Fibroblast of skin of abdomen (primary cell): ENCODE results near the gene IDH3G.

Experiments
- DNase-seq: peaks from one replicate; pipeline ENCODE4 v3.0.0-alpha.2; 2013

IDH3G gene

GRCh38 chrX:153786669-153787068 is 7.5 kb downstream of the IDH3G start:
- no peak for DNase-seq

- no peak for DNase-seq
Measured at GRCh38 chrX:153784325-153784967, 9.7 kb downstream of the IDH3G start.

GRCh38 chrX:153783378-153784013 is 10.7 kb downstream of the IDH3G start:
- DNase-seq, result no peak

- DNase-seq, result no peak
Measured at GRCh38 chrX:153782871-153783270, 11.3 kb downstream of the IDH3G start.

GRCh38 chrX:153782313-153782712 is 11.9 kb downstream of the IDH3G start:
- no peak for DNase-seq

- DNase-seq, result no peak
Measured at GRCh38 chrX:153781428-153782047, 12.6 kb downstream of the IDH3G start.

GRCh38 chrX:153780678-153781427 is 13.3 kb downstream of the IDH3G start, which contains the start of gene SRPK3:
TSS of gene SRPK3 (plus strand) at chrX:153781041. CDS start at chrX:153781087, 46 bp downstream.
- DNase-seq, result peak; percentile 24

GRCh38 chrX:153779891-153780677 is 14.1 kb downstream of the IDH3G start:
- no peak for DNase-seq

GRCh38 chrX:153778684-153779101 is 15.5 kb downstream of the IDH3G start:
- DNase-seq, result no peak

- DNase-seq, result no peak
Measured at GRCh38 chrX:153778181-153778580, 16.0 kb downstream of the IDH3G start.

- DNase-seq, result no peak
Measured at GRCh38 chrX:153777261-153778090, 16.7 kb downstream of the IDH3G start.

GRCh38 chrX:153776611-153777045 is 17.5 kb downstream of the IDH3G start:
- DNase-seq, result no peak

GRCh38 chrX:153776120-153776599 is 18.0 kb downstream of the IDH3G start:
- no peak for DNase-seq

- DNase-seq, result no peak
Measured at GRCh38 chrX:153775293-153776119, 18.7 kb downstream of the IDH3G start.

- no peak for DNase-seq
Measured at GRCh38 chrX:153774576-153775292, 19.4 kb downstream of the IDH3G start.

GRCh38 chrX:153773741-153774575 is 20.2 kb downstream of the IDH3G start:
- no peak for DNase-seq

- no peak for DNase-seq
Measured at GRCh38 chrX:153773218-153773611, 21.0 kb downstream of the IDH3G start.
